HG02642 (cell line): ENCODE results near the gene EBP.

Source experiments
- ATAC-seq: cut with Tn5 transposase; IDR thresholded peaks from one replicate; pipeline ENCODE4 v1.9.1; 2021; ENCODE audit warnings: mild to moderate bottlenecking; ENCODE audit not compliant: unreplicated experiment, poor library complexity

Gene EBP

DNA sequence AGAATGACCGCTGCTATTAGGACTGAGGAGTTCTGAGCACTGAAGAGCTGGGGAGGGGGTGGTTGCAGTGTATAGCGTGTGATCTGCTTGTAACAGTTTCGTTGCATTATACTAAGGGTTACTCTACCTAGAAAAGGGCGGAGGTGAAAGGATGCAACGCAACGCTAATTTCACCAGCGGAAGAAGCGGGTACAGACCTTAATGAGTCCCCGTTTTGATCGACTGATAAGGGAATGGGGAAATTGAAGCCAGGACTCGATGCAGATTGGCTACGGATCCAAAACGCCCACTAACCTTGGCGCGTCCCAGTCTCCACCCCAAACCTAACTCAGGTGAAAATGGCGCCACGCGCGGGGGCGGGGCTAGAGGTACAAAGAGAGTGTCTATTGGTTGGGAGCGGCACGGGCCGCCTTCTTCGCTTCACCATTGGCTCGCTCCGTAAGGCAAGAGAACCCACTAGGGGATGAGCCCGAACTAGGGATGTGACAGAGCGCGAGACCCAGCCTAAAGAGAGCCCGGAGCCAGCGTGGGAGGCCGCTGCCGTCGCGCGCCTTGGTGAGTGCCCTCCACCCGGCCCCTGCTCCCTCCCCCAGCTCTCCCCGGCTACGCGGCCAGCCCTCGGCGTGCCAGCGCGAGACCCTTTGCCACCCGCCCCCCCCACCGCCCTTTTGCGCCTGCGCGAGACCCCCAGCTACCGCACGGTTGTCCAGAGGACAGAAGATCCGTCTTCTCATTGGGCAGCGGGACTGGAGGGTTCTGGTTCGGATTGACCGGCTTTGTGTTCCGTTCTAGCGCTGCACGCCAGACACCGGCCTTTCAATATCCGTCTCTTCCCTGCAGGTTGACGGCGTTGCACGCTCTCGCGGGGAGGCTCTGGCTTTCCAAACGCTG, at the start of gene EBP:
Gene EBP (plus strand): TSS at position 456 of the 891 bp plus-strand sequence. CDS start 1,964 bp downstream, outside the sequence.
- ATAC-seq: peak; percentile 98

DNA sequence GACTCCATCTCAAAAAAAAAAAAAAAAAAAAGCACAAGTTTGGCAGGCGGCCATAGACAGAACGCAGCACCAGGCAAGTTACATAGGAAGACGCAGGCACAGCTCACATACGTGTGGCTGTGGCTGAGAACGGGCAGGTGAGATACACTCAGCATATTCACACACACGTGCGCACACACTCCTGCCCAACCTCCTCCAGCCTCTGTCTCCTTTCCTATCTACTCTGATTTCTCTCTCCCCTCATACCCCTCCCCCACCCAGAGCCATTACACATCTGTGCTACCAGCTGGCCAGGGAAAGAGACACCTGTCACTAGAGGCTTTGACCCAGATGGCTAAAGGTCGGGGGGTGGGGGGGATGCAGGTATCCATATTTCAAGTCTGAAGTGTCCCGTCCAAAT, 49.4 kb upstream of the EBP start:
- no peak for ATAC-seq

DNA sequence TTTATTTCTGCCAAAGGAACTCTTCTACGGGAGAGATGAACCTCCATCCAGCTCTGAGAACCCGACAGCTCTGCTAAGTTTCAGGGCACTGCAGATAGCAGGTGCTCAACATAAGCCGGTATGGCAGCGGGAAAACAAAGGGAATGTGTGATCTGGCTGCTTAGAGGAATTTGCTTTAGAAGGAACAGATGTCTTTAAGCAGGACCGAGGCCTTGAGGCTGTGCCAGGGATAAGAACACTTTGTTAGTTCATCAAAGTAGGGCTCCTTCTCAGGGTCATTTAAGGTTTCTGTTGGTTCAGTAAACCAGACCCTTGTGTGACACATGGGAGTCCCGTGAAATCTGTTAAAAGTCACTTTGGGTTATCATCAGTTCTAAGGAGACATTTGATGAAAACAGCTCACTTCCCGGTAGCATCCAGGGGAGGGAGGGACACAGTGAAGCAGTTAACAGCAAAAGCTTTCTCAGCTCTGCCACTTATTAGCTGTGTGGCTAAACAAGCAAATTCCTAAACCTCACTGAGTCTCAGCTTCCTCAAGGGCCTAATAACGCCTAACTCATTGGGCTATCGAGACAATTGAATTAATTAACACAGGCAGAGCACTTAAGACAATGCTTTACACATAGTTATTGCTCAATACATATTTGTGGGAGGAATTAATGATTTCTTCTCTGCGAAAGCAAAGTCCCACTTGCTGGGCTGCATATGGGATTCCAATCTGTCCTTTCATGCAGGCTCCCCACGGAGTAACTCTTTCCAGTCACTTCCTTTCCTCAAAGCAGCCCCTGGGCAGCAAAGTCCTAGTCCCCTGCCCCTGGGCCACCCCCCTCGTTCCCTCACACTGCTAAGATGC, 48.5 kb upstream of the EBP start:
- no peak for ATAC-seq

DNA sequence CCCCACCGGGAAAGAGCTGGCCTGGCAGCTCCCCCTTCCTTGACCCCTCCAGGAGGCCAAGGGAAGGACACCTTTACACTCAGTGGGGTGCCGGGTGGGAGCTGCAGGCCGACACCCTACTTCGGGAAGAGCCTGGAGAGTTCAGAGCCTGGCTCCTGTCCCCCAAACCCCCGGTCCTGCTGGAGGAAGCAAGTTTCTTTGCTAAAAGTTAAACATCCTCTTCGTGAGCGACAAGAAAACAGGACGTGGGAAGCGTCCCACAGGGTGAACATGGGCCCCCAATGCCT, 48.0 kb upstream of the EBP start:
- ATAC-seq: no peak

DNA sequence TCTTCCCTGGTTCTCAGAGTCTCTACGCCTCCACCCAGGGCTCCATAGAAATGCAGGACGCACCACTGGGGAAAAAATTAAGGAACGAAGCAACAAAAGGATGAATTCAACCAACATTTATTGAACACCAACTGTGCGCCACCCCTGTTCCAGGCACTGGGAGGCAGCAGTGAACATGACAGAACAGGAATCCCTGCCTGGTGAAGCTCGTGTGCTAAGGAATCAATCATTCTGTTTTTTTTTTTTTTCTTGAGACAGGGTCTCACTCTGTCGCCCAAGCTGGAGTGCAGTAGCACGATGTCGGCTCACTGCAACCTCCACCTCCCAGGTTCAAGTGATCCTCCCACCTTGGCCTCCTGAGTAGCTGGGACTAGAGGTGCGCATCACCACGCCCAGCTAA, 47.5 kb upstream of the EBP start:
- no peak for ATAC-seq

DNA sequence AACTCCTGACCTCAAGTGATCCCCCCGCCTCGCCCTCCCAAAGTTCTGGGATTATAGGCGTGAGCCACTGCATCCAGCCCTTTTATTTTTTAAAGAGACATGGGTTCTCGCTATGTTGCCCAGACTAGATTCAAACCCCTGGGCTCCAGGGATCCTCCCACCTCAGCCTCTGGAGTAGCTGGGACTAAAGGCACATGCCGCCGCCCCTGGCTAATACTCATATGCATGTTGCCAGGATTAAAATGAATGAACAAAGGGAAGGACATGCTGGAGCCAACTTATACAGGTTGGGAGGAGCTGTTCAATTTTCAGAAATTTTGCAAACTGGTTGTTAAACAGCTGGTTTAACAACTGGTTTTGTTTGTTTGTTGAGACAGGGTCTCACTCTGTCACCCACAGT, 47.0 kb upstream of the EBP start:
- ATAC-seq: no peak

DNA sequence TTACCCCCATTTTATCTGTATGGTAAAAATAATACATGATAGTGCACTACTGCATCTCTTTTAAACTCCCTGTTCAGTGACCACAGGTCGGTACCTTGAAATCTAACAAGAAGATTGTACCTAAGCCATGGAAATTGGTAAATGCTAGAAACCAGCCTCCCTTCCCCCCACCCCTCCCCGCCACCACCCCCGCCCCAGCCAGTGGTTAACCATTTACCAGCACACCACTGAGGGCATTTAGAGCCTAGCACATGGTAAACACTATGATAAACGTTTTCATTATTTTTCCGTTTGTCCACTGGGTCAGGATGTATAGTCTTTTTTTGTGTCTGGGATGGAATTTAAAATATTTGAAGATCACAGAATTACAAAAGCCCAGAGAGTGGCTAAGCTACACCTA, 46.3 kb upstream of the EBP start:
- no peak for ATAC-seq

DNA sequence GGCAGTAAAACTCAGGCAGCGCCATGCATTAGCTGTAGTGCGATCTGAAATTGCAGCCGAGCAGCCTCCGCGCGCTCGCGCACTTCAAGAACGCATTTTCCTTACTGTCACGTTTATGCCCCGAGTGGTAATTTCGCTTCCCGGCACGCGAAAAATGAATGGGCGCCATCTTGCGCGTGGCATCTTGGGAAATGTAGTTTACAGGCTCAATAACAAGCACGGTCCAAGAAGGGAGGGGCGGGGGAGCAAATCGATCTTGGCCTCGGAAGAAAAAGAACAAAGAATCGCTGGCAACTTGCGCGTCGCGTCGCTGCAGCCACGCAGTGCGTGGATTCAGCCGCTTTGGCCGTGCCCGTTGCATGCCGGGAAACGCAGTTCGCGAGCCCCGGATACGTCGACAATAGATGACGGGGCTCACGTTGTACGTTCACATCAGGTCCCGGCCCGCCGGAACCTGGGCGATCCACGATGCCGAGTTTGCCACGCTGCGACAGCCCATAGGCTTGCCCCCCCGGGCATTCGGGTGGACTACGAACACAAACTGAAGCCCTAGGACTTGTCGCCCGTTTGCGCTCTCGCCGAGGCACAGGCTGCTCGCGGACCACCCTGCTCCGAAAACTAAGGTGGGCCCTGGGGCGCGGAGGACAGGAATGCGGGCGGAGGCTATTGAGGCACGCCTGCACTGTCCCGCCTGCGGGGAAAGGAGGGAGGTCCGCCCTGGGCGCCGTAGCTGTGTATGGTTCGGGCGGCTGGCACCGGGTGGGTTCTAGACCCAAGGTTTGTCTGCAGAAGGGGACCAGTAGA, 45.6 kb upstream of the EBP start, which contains the start of gene FTSJ1:
Gene FTSJ1 (plus strand): TSS at position 426 of the 804 bp plus-strand sequence. CDS start 1,849 bp downstream, outside the sequence.
- ATAC-seq: peak; percentile 93

DNA sequence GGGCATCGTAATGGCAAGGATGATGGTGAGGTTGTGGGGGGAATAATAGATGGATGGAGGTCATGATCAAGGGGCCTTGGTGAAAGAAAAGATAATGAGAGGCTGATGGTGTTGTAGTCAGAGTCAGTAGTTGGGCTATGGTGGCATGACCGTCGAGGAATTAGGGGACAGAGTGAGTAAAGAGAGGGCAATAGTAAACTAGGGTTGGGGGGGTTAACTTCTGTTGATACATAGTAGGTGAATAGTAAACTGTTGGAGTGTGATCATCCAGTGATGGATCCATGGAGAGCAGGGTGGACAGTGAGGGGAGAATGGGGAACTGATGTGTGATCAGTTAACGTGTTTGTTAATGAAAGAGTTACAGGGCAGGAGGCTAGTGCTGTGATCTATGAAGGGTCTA, 44.7 kb upstream of the EBP start:
- no peak for ATAC-seq

DNA sequence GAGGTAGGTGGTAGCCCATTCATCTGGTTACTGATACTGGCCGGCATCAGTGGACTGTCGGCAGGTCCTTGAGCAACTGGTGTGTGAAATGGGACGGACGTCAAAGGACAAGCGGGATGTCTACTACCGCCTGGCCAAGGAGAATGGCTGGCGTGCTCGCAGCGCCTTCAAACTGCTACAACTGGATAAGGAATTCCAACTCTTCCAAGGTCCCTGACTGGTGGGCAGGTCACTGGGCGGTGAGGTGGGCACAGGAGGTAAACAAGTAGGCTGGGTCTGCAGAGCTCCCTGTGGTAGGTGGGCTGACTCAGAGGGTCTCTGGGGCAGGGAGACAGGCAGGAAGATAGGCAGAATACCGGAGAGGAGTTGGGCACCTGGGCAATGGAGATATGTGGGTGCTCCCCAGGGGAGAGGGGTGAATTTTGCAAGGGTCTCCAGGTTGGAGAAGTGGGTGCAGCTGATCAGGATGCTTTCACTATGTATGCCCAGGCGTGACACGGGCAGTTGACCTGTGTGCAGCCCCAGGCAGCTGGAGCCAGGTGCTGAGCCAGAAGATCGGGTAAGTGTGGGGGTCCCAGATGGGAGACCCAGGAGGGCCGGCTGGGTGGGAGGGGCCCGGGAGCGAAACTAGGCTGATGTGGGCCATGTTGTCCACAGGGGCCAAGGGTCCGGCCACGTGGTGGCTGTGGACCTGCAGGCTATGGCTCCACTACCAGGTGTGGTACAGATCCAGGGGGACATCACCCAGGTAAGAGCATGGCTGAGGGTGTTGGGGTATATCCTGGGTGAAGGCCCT, 43.5 kb upstream of the EBP start:
- ATAC-seq: no peak

DNA sequence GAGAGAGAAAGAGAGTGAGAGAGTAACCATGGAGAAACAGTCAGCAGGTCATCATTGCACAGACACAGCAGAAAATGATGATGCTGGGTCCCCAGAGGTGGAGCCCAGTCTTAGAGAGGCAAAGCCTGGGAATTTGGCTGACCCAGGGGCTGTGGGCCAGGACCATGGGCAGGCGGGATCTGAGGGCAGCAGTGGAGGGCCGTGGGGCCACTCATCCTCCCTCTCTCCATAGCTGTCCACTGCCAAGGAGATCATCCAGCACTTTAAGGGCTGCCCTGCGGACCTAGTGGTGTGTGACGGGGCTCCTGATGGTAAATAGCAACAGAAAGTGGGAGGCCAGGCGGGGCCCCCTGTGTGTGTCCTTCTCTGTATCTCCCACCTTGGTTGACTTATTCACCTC, 42.8 kb upstream of the EBP start:
- no peak for ATAC-seq

DNA sequence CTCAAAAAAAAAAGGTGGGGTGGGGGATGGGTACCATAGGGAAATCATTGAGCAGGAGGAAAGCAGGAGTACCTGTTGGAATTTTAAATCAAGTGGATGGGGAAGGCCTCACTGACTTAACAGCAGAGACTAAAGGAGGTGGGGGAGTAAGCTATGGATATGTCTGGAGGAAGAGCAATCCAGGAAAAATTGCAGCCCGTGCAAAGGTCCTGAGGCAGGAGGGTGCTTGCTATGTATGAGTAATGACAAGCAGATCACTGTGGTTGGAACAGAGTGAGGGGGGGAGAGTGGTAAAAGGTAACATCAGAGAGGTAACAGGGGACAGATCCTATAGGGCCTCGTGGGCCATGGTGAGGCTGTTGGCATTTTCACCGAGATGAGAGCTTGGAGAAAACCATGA, 41.5 kb upstream of the EBP start:
- no peak for ATAC-seq

DNA sequence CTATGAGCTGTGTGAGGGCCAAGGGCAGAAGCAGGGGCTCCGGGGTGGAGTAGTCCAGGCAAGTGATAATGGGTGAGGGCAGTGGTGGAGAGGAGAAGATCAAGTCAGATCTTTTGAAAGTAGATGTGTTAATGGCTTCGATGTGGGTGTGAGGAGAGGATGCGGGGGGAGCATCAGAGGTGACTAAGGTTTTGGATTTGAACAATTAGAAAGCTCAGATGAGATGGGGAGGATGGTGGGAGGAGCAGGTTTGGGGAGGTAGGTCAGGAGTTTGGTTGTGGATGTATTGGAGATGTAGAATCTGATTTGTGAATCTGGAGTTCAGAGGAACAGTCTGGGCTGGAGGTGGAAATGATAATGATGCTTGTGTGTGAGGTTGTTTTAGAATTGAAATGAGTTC, 41.0 kb upstream of the EBP start:
- no peak for ATAC-seq

DNA sequence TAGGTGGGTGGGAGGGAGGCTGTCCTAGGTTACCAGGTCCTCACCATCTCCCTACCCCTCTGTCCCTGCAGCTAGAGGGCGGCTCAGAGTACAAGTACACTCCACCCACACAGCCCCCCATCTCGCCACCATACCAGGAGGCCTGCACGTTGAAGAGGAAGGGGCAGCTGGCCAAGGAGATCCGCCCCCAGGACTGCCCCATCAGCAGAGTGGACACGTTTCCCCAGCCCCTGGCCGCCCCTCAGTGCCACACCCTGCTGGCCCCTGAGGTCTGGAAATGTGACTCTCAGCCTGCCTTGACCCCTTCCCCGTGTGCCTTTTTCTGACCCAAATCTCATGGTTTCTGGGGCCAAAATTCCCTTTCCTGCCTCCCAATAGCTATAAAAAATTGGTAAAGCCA, 39.1 kb upstream of the EBP start:
- ATAC-seq: no peak

DNA sequence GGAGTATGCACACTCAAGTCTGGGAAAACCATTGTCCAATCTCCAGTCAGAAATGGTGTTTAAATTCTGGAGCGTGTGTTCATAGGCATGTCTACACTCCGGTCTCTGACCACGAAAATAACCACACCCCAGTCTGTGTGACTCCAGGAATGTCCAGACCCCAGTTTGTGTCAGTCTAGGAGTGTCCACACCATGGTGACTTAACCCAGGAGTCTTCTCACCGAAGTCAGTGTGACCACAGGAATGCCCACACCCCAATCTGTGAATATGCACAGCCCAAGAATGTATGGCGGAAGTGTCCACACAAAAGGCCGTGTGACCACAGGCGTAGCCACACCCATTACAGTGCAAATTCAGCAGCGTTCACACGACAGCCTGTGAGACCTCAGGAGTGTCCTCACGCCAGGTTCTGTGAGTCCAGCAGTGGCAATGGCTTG, 34.2 kb upstream of the EBP start:
- ATAC-seq: no peak

DNA sequence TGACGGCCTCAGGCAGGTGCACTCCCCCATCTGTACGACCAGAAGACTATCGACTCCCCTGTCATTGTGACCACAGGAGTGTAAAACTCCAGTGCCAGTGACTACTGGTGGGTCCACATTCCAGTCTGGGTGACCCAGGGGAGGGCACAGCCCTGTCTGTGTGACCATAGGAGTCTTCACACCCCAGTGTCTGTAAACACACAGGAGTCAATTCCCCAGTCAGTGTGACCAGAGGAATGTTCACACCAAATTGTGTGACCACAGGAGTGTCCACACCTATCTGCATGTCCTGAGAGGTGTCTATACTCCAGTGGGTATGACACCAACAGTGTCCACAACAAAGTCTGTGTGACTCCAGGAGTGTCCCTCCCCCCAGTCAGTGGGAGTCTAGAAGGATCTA, 33.6 kb upstream of the EBP start:
- no peak for ATAC-seq

DNA sequence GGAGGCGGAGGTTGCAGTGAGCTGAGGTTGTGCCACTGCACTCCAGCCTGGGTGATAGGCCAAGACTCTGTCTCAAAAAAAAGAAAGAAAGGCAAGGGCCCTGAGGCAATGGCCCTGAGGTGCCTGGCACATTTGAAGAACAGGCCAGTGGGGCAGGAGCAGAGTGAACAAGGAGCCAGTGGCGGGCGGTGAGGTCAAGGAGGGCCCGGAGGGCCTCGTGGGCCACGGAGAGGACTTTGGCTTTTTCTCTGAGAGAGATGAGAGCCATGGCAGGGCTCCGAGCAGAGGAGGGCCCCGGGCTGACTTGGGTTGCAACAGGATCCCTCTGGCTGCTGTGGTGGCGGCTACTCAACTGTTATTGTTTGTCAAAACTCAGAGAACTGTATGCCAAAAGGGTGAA, 32.3 kb upstream of the EBP start:
- no peak for ATAC-seq

DNA sequence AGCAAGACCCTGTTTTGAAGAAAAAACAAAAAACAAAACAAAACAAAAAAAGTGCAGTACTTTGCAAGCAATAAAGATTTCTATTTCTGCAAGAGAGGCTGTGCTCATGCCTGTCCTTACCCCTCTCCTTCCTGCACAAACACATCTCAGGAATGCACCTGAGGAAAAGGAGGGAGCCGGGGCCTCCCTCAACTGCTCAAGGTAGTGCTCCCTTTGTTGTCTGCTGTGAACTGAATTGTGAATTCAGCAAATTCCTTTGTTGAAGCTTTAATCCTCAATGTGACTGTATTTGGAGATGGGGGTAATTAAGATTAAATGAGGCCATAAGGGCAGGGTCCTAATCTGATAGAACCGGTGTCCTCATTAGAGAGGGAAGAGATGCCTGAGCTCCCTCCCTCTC, 31.7 kb upstream of the EBP start:
- ATAC-seq: no peak

DNA sequence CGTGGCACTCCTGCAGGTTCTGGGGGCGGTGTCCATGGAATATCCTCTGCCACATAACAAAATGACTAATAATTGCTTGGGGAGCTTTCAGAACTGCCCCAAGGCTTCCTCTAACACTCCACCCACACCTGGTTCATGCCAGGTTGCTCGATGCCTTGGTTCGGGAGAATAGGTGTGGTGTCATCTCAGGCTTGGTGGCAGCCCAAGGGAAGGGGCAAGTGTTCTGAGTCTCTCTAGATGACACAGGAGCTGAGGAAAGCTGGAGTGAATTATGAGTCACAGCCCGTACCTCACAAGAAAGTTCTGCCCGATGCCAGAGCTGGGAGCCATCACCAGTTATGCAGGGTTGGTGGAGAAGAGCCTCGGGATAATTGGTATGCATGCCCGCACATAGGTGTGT, 30.9 kb upstream of the EBP start:
- ATAC-seq: no peak

DNA sequence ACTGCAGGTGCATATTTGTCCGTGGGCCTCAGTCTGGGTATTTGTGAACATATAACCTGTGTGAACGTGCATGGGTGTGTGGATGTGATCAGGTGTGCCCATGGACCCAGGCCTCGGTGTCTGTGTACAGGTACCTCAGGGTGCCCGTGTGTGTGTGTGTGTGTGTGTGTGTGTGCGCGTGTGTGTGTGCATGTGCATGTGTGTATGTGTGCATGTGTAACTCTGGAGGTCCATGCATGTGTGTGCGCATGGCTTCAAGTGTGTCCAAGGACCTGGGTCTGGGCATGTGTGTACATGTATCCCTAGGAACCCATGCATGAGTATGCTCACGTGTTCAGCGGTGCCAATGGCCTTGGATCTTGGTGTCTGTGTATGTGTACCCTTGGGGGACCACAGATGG, 29.8 kb upstream of the EBP start:
- ATAC-seq: no peak
